ENCODE data around the gene ERAP2. TPM values are rescaled to one million over a fixed set of nuclear protein-coding genes. Genes with fewer than 3 reads are reported as not detected.
A peak's percentile ranks its signal among the peaks of the same experiment; 100 is the strongest.

Gene ERAP2
- total RNA-seq, 1 donor from 2014 or later: 1.5 TPM

DNA sequence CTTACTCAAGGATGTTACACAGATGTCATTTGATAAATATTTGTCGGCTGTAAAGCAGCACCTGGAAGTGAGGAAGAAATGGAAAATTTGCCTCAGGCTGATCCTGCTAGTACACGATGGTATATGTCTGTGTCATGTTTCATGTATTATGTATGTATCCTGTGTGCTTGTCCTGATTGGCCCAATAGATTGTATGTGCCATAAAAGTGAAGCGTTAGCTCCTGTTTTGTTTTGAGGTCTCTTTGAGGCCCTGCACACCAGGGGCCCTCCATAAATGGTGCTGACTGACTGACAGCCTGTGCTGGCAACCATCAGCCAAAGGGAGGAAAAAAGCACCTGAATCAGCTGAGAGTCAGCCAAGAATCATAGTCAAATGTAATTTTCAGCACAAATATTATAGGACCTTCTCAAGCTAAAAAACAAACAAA is 47.7 kb downstream of the ERAP2 start:
- no peak for DNase-seq (ENCODE audit: extremely low spot score, unreplicated experiment)
- H3K27ac Mint-ChIP-seq: peak overlapping the region; percentile 50
- H3K27me3 Mint-ChIP-seq: no peaks in the 10 kb centered on the region
- H3K4me1 Mint-ChIP-seq (ENCODE audit: unreplicated experiment): peaks cover 7% of the 10 kb centered on the region
- no peak overlapping the region for H3K4me3 Mint-ChIP-seq
- TF ChIP-seq, protein P1, sequence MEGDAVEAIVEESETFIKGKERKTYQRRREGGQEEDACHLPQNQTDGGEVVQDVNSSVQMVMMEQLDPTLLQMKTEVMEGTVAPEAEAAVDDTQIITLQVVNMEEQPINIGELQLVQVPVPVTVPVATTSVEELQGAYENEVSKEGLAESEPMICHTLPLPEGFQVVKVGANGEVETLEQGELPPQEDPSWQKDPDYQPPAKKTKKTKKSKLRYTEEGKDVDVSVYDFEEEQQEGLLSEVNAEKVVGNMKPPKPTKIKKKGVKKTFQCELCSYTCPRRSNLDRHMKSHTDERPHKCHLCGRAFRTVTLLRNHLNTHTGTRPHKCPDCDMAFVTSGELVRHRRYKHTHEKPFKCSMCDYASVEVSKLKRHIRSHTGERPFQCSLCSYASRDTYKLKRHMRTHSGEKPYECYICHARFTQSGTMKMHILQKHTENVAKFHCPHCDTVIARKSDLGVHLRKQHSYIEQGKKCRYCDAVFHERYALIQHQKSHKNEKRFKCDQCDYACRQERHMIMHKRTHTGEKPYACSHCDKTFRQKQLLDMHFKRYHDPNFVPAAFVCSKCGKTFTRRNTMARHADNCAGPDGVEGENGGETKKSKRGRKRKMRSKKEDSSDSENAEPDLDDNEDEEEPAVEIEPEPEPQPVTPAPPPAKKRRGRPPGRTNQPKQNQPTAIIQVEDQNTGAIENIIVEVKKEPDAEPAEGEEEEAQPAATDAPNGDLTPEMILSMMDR (conservative IDR thresholded peaks at IDR 0.05): no peak
- H3K9me3 Mint-ChIP-seq: no peaks in the 10 kb centered on the region
- peaks cover 11% of the 10 kb centered on the region for H3K36me3 Mint-ChIP-seq

DNA sequence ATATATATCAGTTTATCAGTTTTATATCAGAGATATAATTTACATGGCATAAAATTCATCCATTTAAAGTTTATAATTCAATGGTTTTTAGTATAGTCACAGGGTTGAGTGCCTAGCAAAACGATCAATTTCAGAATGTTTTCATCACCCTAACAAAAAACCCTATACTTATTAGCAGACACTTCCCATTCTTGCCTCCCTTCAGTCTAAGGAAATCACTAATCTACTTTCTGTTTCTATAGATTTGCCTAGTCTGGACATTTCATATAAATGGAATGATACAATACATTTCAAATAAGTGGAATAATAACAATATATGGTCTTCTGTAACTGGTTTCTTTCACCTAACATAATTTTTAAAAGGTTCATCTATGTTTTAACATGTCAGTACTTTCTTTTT is 50.0 kb downstream of the ERAP2 start:
- H3K27ac Mint-ChIP-seq: no peak overlapping the region
- DNase-seq (ENCODE audit: extremely low spot score, unreplicated experiment): no peak
- TF ChIP-seq, protein P1 (conservative IDR thresholded peaks at IDR 0.05): no peak
- H3K27me3 Mint-ChIP-seq: no peaks in the 10 kb centered on the region
- H3K4me3 Mint-ChIP-seq: no peak overlapping the region
- H3K36me3 Mint-ChIP-seq: peaks cover 12% of the 10 kb centered on the region
- H3K4me1 Mint-ChIP-seq (ENCODE audit: unreplicated experiment): peaks cover 17% of the 10 kb centered on the region
- H3K9me3 Mint-ChIP-seq: no peaks in the 10 kb centered on the region

DNA sequence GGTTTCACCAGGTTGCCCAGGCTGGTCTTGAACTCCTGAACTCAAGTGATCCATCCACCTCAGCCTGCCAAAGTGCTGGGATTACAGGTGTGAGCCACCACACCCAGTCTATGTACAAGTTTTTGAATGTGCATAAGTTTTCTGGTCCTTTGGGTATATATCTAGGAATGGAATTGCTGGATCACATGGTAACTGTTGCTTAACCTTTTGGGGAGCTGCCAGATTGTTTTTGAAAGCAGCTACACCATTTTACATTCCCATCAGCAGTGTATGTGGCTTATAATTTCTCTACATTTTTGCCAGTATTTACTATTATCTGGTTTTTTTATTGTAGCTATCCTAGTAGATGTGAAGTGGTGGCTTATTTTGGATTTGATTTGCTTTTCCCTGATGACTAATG is 50.7 kb downstream of the ERAP2 start:
- H3K36me3 Mint-ChIP-seq: peaks cover 12% of the 10 kb centered on the region

DNA sequence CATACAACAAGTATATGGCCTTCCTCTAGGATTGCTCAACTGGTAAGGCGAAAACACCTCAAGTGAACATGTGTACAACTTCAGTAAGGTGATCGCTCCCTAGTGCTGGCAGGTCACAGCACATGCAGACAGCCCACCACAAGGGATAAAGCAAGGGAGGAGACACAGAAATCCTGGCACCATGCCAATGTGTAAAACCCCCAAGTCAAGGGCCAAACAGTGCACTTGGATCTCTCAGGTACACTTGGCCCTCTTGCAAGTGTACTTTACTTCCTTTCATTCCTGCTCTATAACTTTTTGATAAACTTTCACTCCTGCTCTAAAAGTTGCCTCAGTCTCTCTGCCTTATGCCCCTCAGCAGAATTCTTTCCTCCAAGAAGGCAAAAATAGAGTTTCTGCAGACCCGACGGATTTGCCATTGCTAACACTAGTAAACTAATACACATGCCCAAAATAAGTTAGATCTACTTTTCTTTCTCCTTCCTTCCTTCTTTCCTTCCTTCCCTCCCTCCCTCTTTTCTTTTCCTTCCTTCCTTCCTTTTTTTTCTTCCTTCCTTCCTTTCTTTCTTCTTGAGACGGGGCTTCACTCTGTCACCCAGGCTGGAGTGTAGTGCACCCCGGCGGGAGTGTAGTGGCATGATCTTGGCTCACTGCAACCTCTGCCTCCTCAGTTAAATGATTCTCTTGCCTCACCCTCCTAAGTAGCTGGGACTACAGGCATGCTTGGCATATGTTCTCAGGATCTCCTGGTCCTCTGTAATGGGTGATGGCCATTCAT is 52.8 kb downstream of the ERAP2 start:
- DNase-seq (ENCODE audit: extremely low spot score, unreplicated experiment): no peak
- TF ChIP-seq, protein P1 (conservative IDR thresholded peaks at IDR 0.05): no peak
- H3K27ac Mint-ChIP-seq: no peak overlapping the region
- peaks cover 8% of the 10 kb centered on the region for H3K36me3 Mint-ChIP-seq
- H3K9me3 Mint-ChIP-seq: no peaks in the 10 kb centered on the region
- peaks cover 33% of the 10 kb centered on the region for H3K4me1 Mint-ChIP-seq (ENCODE audit: unreplicated experiment)
- H3K27me3 Mint-ChIP-seq: no peaks in the 10 kb centered on the region
- no peak overlapping the region for H3K4me3 Mint-ChIP-seq

More for the DNA sequence above, 50.7 kb downstream of the ERAP2 start:
- Mint-ChIP-seq H3K9me3 (no peaks in the 10 kb centered on the region), H3K27ac (no peak overlapping the region), H3K4me1 (ENCODE audit: unreplicated experiment) (peaks cover 23% of the 10 kb centered on the region), H3K4me3 (no peak overlapping the region), H3K27me3 (no peaks in the 10 kb centered on the region)
- TF ChIP-seq, protein P1 (conservative IDR thresholded peaks at IDR 0.05): no peak
- no peak for DNase-seq (ENCODE audit: extremely low spot score, unreplicated experiment)

DNA sequence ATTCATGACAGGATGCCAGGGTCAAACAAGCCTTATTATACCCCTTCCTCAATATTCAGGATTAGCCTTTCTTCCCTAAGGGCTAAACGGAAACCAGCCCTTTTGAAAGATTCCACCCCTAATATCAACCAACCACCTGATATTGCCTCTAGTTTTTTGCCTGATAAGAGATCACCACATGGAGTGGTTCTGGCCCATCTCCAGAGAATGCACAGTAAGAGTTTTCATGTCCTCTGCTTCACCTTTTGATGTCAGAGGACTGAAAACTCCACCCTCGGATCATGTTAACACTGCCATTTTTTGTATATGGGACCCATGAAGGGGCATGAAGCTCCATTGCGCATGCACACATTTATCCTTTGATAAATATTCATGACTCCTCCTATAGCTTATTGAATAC is 53.8 kb downstream of the ERAP2 start:
- Mint-ChIP-seq H3K9me3 (no peaks in the 10 kb centered on the region), H3K36me3 (peaks cover 7% of the 10 kb centered on the region), H3K27me3 (no peaks in the 10 kb centered on the region), H3K4me3 (no peak overlapping the region), H3K27ac (no peak overlapping the region), H3K4me1 (ENCODE audit: unreplicated experiment) (peaks cover 33% of the 10 kb centered on the region)
- no peak for DNase-seq (ENCODE audit: extremely low spot score, unreplicated experiment)
- TF ChIP-seq, protein P1 (conservative IDR thresholded peaks at IDR 0.05): no peak
